Duodenal mucosa (tissue), 2 donors: ENCODE results near the gene SRSF2.
A peak's percentile ranks its signal among the peaks of the same experiment; 100 is the strongest.

ENCODE experiments used
- H3K27ac ChIP-seq: one replicate; pipeline ENCODE4 v1.7.0; 2013; ENCODE audit warnings: low read depth, low read length
- H3K27me3 ChIP-seq, 2 donors: one replicate each; pipeline ENCODE4 v1.7.0; 2013; ENCODE audit warnings: low read length in 2 of 2, control low read depth in 1 of 2; ENCODE audit not compliant: insufficient read depth in 2 of 2, control insufficient read depth in 1 of 2
- H3K36me3 ChIP-seq, 2 donors: one replicate each; pipeline ENCODE4 v1.7.0; 2013; ENCODE audit warnings: low read length in 2 of 2, control low read depth in 1 of 2; ENCODE audit not compliant: insufficient read depth in 2 of 2, control insufficient read depth in 1 of 2
- H3K4me1 ChIP-seq, 2 donors: one replicate each; pipeline ENCODE4 v1.7.0; 2013; ENCODE audit warnings: low read length in 2 of 2, control low read depth in 1 of 2; ENCODE audit not compliant: insufficient read depth in 2 of 2, control insufficient read depth in 1 of 2
- H3K4me3 ChIP-seq, 2 donors: one replicate each; pipeline ENCODE4 v1.7.0; 2013; ENCODE audit warnings: low read length in 2 of 2, low read depth in 1 of 2
- H3K9ac ChIP-seq, 2 donors: one replicate each; pipeline ENCODE4 v1.7.0; 2013; ENCODE audit warnings: low read length in 2 of 2, low read depth in 1 of 2
- H3K9me3 ChIP-seq, 2 donors: one replicate each; pipeline ENCODE4 v1.7.0; 2013; ENCODE audit warnings: low read length in 2 of 2, control low read depth in 1 of 2; ENCODE audit not compliant: control insufficient read depth in 1 of 2

SRSF2 gene

DNA sequence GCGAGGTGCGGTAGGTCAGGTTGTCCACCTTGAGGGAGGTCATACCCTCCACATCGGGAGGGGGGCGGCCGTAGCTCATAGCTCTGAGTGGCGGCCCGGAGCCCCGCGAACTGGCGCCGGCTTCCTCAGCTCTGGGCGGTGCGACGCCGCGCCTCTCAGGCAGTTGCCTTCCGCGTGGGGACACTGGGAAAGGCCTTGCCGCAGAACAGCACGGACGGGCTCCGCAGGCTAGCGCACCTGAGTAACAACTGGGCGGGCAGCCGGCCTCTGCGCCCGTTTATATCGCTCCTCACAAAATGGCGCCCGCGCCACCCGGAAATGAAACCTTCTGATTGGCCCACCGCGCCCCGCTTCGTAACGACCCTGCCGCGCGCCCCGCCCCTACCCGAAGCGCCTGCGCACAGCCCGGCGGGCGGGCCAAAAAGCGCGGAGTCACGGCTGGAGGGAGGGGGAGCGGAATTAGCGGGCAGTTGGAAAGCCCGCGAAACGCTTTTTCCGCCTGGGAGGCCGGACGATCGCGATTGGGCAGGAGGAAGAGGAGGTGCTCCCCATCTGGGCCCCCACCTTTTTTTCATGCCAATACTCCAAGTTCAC is at the start of gene SRSF2:
SRSF2 (minus strand) TSS at position 250 of the 594 bp plus-strand sequence; CDS start at position 79, 171 bp downstream.
- H3K4me3 ChIP-seq, result peak within 1 kb of the TSS; percentile 95 to 99
- no peaks in the 10 kb centered on the region for H3K9me3 ChIP-seq
- peaks cover 31 to 40% of the 10 kb centered on the region in 2 donors for H3K36me3 ChIP-seq
- peak within 1 kb of the TSS; percentile 100 for H3K27ac ChIP-seq
- H3K9ac ChIP-seq, result peak within 1 kb of the TSS; percentile 95 to 99
- peaks cover 41 to 42% of the 10 kb centered on the region in 2 donors for H3K4me1 ChIP-seq
- no peaks in the 10 kb centered on the region for H3K27me3 ChIP-seq

GRCh38 chr17:76784926-76785325 is 47.8 kb upstream of the SRSF2 start:
- Histone ChIP-seq H3K27me3 (no peaks in the 10 kb centered on the region), H3K9me3 (no peaks in the 10 kb centered on the region), H3K27ac (no peak overlapping the region), H3K9ac (no peak overlapping the region), H3K36me3 (peaks cover 6 to 8% of the 10 kb centered on the region in 2 donors), H3K4me3 (no peak overlapping the region), H3K4me1 (no peaks in the 10 kb centered on the region)

DNA sequence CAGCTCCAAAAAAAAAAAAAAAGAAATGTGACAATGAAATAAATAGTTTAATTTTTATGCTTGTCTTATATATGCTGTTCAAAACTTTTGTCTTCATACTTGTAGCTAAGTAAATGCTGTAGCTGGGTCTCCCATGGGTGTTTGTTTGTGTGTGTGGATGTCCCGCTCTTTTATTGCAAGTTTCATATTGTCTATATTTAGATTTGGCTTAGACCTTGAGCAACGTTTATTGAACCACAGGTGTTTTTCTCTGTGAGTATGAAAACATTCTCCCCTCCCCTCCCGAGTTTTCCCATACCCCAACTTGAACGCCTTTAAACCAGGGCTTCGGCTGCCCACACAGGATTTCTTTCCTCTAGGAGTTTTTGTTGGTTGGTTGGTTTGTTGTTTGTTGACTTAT is 46.0 kb upstream of the SRSF2 start:
- no peak overlapping the region for H3K9ac ChIP-seq
- H3K36me3 ChIP-seq, result peaks cover 11% of the 10 kb centered on the region in 2 donors
- no peaks in the 10 kb centered on the region for H3K4me1 ChIP-seq
- no peak overlapping the region for H3K27ac ChIP-seq
- no peaks in the 10 kb centered on the region for H3K9me3 ChIP-seq
- H3K4me3 ChIP-seq, result no peak overlapping the region
- H3K27me3 ChIP-seq, result no peaks in the 10 kb centered on the region

DNA sequence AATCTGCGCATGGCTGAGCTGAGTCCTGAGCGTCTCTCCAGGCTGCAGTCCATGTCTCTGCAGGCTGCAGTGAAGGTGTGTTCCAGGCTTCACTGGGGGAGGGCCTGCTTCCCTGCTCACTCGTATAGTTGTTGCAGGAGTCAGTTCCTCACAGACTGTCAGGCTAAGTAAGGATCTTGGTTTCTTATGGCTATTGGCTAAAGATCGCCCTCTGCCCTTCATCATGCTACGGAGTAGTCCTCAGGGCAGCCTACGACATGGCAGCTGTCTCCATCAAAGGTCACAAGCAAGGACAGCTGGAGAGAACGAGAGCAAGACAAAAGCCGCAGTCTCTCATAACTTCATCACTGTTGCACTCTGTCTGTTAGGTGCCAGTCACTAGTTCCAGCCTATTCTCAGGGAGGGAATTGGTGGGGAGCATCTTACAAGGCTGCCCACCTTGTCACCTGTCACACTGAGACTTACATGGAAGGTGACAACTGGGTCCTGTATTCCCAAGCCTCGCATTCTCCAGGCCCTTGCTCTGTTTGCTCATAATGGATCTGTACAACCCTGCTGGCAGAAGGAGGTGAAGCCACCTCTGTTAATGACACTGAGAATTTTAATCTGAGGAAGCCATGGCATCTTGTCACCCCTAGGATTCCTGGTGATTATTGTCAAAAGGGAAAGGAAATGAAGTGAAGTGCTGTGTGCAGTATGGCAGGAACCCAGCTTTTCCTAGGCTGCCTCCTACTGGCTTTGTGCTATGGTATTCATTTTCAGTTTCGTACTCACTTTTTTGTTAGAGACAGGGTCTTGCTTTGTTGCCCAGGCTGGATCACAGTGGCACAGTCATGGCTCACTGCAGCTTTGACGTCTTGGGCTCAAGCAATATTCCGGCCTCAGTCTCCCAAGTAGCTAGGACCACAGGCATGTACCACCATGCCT is 44.2 kb upstream of the SRSF2 start:
- no peak overlapping the region for H3K9ac ChIP-seq
- H3K27me3 ChIP-seq, result no peaks in the 10 kb centered on the region
- H3K4me3 ChIP-seq, result no peak overlapping the region
- H3K4me1 ChIP-seq, result no peaks in the 10 kb centered on the region
- H3K27ac ChIP-seq, result no peak overlapping the region
- peaks cover 14 to 17% of the 10 kb centered on the region in 2 donors for H3K36me3 ChIP-seq
- no peaks in the 10 kb centered on the region for H3K9me3 ChIP-seq

DNA sequence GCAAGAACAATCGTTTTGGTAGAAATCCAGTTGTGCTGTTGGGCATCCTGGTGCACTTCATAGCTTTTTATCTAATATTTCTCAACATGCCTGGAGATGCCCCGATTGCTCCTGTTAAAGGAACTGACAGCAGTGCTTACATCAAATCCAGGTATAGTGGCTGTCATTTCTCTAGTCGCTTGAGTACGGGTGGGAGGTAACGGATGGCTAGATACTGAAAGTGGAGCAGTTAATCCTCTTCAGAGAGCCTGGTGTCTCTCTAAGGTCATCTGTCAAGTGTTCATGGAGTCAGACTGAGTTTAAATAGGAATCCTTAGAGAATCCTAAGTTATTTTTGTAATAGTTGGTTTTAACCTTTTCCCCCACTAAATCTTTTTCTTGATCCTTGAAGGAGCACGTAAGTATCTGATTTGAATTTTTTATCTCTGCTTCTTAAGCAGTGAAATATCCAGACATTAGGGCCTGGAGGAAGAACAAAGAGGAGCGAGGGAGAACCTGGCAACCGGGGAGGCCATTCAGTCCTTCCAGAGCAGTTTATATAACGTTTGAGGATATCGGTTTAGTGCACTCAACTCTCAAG is 38.0 kb upstream of the SRSF2 start:
- Histone ChIP-seq H3K9ac (no peak overlapping the region), H3K4me3 (no peak overlapping the region), H3K9me3 (no peaks in the 10 kb centered on the region), H3K4me1 (no peaks in the 10 kb centered on the region), H3K36me3 (peaks cover 18 to 36% of the 10 kb centered on the region in 2 donors), H3K27ac (no peak overlapping the region), H3K27me3 (no peaks in the 10 kb centered on the region)

DNA sequence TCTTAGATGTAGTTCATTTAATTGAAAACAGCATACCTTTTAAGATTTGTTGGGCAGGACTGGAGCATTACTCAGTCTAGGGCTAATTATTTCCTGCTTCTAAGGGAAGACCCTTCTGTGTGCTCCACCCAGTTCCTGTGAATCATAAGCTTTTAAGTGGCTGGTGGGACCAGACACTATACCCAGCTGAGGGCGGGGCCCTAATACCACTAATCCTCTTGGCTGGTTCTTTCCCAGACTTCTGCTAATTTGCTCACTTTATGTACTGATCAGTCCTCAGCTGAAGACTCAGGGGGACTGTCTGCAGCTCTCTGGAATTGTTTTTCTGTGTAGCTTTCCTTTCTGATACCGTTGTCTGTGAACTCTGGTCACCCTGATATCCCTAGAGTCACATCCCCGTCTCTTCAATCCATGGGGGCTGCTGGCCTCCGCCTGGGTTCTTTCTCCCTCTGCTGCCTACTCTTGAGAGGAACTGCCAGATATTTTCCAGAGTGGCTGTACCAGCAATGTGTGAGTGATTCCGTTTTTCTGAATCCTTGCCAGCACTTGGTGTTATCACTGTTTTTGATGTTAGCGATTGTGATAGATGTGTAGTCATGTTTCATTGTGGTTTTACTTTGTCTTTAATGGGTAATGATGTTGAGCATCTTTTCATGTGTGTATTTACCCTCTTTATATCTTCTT is 35.9 kb upstream of the SRSF2 start:
- Histone ChIP-seq H3K27ac (no peak overlapping the region), H3K4me3 (no peak overlapping the region), H3K9me3 (no peaks in the 10 kb centered on the region), H3K9ac (no peak overlapping the region), H3K27me3 (no peaks in the 10 kb centered on the region), H3K36me3 (peaks cover 14 to 28% of the 10 kb centered on the region in 2 donors), H3K4me1 (no peaks in the 10 kb centered on the region)

GRCh38 chr17:76758570-76758969 is 21.4 kb upstream of the SRSF2 start:
- Histone ChIP-seq H3K36me3 (peaks cover 0 to 15% of the 10 kb centered on the region in 2 donors), H3K27ac (no peak overlapping the region), H3K4me3 (no peak overlapping the region), H3K9me3 (no peaks in the 10 kb centered on the region), H3K4me1 (no peaks in the 10 kb centered on the region), H3K9ac (no peak overlapping the region), H3K27me3 (no peaks in the 10 kb centered on the region)

DNA sequence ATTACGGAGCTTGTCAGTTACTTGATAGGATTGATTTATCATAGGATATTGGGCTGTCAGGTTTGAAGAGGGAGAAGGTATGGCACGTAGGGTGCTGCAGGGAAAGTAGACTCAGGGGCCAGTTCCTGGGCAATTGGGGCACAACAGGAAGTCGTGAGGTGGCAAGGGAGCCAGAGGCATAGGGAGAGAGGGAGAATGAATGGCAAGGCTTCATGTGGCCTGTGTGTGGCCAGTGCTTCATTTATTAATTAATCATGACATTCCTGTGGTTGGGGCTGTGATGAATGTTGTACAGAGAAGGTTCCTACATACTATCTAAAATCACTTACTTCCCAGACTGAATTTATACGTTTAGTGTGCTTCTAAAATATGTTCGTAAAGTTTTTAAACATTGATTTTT is 20.1 kb upstream of the SRSF2 start:
- H3K9me3 ChIP-seq, result no peaks in the 10 kb centered on the region
- H3K9ac ChIP-seq, result no peak overlapping the region
- no peak overlapping the region for H3K4me3 ChIP-seq
- H3K4me1 ChIP-seq, result no peaks in the 10 kb centered on the region
- H3K27me3 ChIP-seq, result no peaks in the 10 kb centered on the region
- H3K27ac ChIP-seq, result no peak overlapping the region
- H3K36me3 ChIP-seq, result peaks cover 0 to 15% of the 10 kb centered on the region in 2 donors

- no peaks in the 10 kb centered on the region for H3K9me3 ChIP-seq
- no peak overlapping the region for H3K4me3 ChIP-seq
- H3K4me1 ChIP-seq, result no peaks in the 10 kb centered on the region
- no peak overlapping the region for H3K27ac ChIP-seq
- H3K9ac ChIP-seq, result no peak overlapping the region
- H3K36me3 ChIP-seq, result peaks cover 0 to 20% of the 10 kb centered on the region in 2 donors
- H3K27me3 ChIP-seq, result no peaks in the 10 kb centered on the region
Measured at GRCh38 chr17:76755285-76755684, 18.2 kb upstream of the SRSF2 start.
